HCT116 (cell line): Measurements from ENCODE around the gene WWP2.

ENCODE experiments used
- ELF1 ChIP-seq: IDR thresholded peaks from 2 replicates; pipeline ENCODE4 v1.6.1; 2012; ENCODE audit warnings: low read depth, borderline replicate concordance
- EZH2phosphoT487 ChIP-seq: fragments of 200-600 bp; IDR thresholded peaks from 2 replicates; pipeline ENCODE4 v1.6.1; 2018; ENCODE audit warnings: antibody characterized with exemption, borderline replicate concordance
- JUND ChIP-seq: IDR thresholded peaks from 2 replicates; pipeline ENCODE4 v1.6.1; 2012
- POLR2A ChIP-seq: IDR thresholded peaks from 2 replicates; pipeline ENCODE4 v1.7.0; 2011; ENCODE audit warnings: borderline replicate concordance; ENCODE audit not compliant: insufficient read depth, insufficient read length; ENCODE audit errors: extremely low read depth
- POLR2AphosphoS5 ChIP-seq: IDR thresholded peaks from 2 replicates; pipeline ENCODE4 v1.6.1; 2011; ENCODE audit warnings: mild to moderate bottlenecking, low read depth, low read length, moderate library complexity
- SP1 ChIP-seq: IDR thresholded peaks from 2 replicates; pipeline ENCODE4 v1.6.1; 2012; ENCODE audit warnings: low read depth
- YY1 ChIP-seq: IDR thresholded peaks from 2 replicates; pipeline ENCODE4 v1.6.1; 2011; ENCODE audit warnings: low read length, low read depth, moderate library complexity, mild to moderate bottlenecking; ENCODE audit not compliant: insufficient replicate concordance; ENCODE audit errors: extremely low read depth
- TF ChIP-seq, protein P1 (sequence below), 3 experiments: fragments of 200-600 bp in 1 of 3; sonication (generic) in 1 of 3; IDR thresholded peaks in 2 of 3; conservative IDR thresholded peaks in 1 of 3; 2 replicates each; pipeline ENCODE4 v1.5.1; 2012 to 2017; ENCODE audit warnings: low read depth in 2 of 3, low read length in 2 of 3, antibody characterized with exemption in 1 of 3, borderline replicate concordance in 1 of 3, control low read depth in 1 of 3, mild to moderate bottlenecking in 1 of 3, mixed read lengths in 1 of 3, mixed run types in 1 of 3, moderate library complexity in 1 of 3; ENCODE audit not compliant: insufficient read depth in 1 of 3
- TF ChIP-seq, protein P2 (sequence below): IDR thresholded peaks from 2 replicates; pipeline ENCODE4 v1.6.1; 2012; ENCODE audit warnings: low read depth
- TF ChIP-seq, protein P3 (sequence below): IDR thresholded peaks from 2 replicates; pipeline ENCODE4 v1.6.1; 2011; ENCODE audit warnings: mild to moderate bottlenecking, low read length, moderate library complexity; ENCODE audit not compliant: insufficient replicate concordance; ENCODE audit errors: extremely low read depth

DNA sequence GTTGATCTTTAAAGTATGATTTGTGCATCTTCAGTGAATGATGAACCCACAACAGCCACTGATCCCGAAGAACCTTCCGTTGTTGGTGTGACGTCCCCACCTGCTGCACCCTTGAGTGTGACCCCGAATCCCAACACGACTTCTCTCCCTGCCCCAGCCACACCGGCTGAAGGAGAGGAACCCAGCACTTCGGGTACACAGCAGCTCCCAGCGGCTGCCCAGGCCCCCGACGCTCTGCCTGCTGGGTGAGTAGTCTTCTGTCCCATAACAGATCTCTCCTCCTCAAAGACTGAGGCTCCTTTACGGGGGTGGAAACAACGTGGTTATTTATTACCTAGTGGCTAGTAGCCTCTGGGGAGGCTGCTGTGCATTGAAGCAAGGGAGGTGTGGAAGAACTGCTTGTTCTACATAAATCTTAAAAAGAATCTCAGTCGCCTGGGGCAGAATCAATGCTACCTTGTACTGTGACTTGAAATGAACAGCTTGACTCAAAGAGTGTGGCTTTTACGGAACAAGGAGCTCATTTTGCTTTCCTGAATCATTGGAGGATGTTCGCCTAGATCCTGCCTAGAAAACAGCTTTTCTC lies 126.0 kb downstream of the WWP2 start:
- TF ChIP-seq POLR2A (no peak), POLR2AphosphoS5 (no peak), SP1 (no peak), JUND (no peak), EZH2phosphoT487 (no peak), YY1 (no peak), ELF1 (no peak)
- TF ChIP-seq, protein P1, sequence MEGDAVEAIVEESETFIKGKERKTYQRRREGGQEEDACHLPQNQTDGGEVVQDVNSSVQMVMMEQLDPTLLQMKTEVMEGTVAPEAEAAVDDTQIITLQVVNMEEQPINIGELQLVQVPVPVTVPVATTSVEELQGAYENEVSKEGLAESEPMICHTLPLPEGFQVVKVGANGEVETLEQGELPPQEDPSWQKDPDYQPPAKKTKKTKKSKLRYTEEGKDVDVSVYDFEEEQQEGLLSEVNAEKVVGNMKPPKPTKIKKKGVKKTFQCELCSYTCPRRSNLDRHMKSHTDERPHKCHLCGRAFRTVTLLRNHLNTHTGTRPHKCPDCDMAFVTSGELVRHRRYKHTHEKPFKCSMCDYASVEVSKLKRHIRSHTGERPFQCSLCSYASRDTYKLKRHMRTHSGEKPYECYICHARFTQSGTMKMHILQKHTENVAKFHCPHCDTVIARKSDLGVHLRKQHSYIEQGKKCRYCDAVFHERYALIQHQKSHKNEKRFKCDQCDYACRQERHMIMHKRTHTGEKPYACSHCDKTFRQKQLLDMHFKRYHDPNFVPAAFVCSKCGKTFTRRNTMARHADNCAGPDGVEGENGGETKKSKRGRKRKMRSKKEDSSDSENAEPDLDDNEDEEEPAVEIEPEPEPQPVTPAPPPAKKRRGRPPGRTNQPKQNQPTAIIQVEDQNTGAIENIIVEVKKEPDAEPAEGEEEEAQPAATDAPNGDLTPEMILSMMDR (IDR thresholded peaks at IDR 0.05 in 2 of 3, conservative IDR thresholded peaks at IDR 0.05 in 1 of 3; ENCODE audit: borderline replicate concordance in 1 of 3, insufficient read depth in 1 of 3, low read depth in 2 of 3, low read length in 2 of 3), result no peak
- TF ChIP-seq, protein P2, sequence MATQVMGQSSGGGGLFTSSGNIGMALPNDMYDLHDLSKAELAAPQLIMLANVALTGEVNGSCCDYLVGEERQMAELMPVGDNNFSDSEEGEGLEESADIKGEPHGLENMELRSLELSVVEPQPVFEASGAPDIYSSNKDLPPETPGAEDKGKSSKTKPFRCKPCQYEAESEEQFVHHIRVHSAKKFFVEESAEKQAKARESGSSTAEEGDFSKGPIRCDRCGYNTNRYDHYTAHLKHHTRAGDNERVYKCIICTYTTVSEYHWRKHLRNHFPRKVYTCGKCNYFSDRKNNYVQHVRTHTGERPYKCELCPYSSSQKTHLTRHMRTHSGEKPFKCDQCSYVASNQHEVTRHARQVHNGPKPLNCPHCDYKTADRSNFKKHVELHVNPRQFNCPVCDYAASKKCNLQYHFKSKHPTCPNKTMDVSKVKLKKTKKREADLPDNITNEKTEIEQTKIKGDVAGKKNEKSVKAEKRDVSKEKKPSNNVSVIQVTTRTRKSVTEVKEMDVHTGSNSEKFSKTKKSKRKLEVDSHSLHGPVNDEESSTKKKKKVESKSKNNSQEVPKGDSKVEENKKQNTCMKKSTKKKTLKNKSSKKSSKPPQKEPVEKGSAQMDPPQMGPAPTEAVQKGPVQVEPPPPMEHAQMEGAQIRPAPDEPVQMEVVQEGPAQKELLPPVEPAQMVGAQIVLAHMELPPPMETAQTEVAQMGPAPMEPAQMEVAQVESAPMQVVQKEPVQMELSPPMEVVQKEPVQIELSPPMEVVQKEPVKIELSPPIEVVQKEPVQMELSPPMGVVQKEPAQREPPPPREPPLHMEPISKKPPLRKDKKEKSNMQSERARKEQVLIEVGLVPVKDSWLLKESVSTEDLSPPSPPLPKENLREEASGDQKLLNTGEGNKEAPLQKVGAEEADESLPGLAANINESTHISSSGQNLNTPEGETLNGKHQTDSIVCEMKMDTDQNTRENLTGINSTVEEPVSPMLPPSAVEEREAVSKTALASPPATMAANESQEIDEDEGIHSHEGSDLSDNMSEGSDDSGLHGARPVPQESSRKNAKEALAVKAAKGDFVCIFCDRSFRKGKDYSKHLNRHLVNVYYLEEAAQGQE, result no peak
- TF ChIP-seq, protein P3, sequence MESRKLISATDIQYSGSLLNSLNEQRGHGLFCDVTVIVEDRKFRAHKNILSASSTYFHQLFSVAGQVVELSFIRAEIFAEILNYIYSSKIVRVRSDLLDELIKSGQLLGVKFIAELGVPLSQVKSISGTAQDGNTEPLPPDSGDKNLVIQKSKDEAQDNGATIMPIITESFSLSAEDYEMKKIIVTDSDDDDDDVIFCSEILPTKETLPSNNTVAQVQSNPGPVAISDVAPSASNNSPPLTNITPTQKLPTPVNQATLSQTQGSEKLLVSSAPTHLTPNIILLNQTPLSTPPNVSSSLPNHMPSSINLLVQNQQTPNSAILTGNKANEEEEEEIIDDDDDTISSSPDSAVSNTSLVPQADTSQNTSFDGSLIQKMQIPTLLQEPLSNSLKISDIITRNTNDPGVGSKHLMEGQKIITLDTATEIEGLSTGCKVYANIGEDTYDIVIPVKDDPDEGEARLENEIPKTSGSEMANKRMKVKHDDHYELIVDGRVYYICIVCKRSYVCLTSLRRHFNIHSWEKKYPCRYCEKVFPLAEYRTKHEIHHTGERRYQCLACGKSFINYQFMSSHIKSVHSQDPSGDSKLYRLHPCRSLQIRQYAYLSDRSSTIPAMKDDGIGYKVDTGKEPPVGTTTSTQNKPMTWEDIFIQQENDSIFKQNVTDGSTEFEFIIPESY, result no peak
